GM19455 (cell line): ENCODE measurements around the gene POLR1D.

ENCODE experiments used
- ATAC-seq: cut with Tn5 transposase; IDR thresholded peaks from one replicate; pipeline ENCODE4 v1.9.1; 2021; ENCODE audit not compliant: unreplicated experiment

The POLR1D gene

GRCh38 chr13:27637289-27637626 is 15.6 kb downstream of the POLR1D start:
- ATAC-seq, result no peak

DNA sequence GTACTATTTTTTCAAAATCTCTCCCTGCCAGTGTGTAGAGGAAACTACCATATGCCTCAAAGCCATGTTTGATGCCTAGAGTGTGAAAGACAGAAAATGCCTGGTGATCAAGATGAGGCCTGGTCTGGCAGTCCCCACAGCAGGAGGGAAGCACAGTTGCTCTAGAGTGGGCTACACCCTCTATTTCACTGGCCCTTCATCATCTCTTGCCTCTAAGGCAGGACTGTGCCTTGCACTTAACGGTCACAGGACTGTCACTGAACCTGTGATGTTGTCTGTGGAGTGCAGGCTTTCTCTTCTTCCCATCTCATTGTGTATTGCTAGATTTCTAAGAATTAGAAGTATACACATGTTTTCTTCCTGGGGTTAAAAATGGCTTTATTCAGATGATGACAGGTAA is 16.3 kb downstream of the POLR1D start:
- no peak for ATAC-seq

- ATAC-seq, result no peak
Measured at GRCh38 chr13:27638521-27638920, 16.8 kb downstream of the POLR1D start.

- ATAC-seq, result no peak
Measured at GRCh38 chr13:27639186-27639585, 17.5 kb downstream of the POLR1D start.

DNA sequence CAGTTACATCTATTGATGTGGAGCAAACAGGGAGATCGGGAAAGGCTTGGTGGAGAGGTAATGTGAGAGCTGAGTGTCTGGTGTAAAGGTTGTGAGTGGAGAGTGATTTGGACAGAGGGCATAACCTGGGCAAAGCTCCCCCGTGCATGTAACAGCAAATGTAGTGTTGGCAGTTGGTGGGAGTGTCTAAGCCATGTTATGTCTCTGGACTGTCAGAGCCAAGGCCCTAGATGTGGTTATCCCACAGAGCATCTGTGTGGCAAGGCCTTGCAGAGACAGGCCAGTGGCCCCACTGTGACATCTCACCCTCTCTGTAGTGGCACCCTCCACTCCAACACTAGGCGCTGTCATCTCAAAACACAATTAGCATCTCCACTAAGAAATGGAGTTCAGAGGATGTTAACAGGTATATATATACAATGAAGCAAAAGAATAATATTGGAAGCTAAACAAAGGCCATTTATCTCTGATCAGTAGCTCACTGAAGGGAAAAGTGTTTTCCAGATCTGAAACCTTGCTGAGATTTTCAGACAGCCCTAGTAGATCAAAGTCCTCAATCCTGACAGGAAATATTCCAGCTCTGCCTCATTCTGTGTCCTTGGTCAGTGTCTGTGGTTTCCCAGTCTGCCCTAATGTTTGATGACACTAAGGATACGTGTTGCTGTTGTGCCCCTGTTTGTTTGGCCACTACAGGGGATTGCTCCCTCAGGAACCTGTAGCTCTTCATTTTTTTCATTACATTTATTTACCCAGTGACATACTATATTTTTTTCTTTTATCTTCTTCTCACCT is 20.2 kb downstream of the POLR1D start:
- no peak for ATAC-seq

GRCh38 chr13:27643334-27644132 is 21.8 kb downstream of the POLR1D start:
- ATAC-seq, result no peak

- no peak for ATAC-seq
Measured at GRCh38 chr13:27644302-27644701, 22.6 kb downstream of the POLR1D start.

DNA sequence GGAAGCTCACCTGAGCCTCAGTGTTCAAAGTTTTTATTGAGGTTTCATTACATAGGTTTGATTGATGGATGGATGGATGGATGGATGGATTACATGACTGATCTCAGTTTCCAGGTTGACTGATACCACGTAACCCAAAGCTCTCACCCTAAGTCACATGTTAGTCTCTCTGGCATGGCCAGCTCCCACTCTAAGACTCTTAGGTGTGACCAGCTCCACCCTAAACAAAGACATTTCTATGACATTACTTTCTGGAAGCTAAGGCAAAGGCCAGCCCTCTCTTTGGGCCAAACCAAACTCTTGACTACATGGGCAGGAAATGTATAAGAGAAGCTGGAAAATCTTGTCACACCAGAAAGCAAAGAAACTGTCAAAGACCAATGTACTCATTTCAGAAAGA is 28.6 kb downstream of the POLR1D start:
- no peak for ATAC-seq

GRCh38 chr13:27654059-27654458 is 32.4 kb downstream of the POLR1D start:
- ATAC-seq, result no peak

DNA sequence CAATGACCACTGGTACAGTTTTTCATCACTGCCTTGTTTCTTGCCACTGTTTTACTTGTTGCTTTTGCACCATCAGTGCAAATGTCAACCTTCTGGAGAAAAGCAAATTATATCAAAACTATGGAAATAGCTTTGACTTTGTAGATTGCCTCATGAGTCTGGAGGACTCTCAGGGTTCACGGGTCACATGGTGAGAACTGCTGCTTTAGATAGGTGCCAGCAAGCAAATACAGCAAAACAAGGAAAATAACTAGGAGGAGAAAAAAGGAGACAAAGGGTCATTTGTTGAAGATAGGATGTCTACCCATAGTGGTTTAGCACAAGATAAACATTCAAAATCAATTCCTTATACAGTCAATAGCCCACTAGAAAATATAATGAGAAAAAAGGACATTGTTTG is 33.1 kb downstream of the POLR1D start:
- ATAC-seq, result no peak

- ATAC-seq, result no peak
Measured at GRCh38 chr13:27657724-27658123, 36.0 kb downstream of the POLR1D start.

DNA sequence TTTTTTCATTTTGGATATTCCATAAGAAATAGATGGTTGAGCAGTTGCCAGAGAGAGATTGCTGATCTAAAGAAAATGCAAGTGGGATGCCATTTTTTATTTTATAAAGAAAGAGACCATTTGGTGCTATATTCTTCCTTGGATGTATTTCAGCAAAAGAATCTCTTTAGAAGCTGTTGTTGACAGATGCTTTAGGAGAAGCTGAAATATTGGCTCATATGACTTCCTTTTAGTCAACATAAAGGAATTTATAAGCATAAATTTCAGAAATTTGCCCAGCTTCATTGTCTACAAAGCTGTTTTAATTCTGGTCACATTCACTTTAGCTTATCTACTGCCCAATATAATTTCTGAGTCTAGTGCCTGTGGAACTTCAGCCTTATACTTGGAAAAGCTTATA is 36.9 kb downstream of the POLR1D start:
- ATAC-seq, result no peak

- ATAC-seq, result no peak
Measured at GRCh38 chr13:27659145-27659865, 37.6 kb downstream of the POLR1D start.

DNA sequence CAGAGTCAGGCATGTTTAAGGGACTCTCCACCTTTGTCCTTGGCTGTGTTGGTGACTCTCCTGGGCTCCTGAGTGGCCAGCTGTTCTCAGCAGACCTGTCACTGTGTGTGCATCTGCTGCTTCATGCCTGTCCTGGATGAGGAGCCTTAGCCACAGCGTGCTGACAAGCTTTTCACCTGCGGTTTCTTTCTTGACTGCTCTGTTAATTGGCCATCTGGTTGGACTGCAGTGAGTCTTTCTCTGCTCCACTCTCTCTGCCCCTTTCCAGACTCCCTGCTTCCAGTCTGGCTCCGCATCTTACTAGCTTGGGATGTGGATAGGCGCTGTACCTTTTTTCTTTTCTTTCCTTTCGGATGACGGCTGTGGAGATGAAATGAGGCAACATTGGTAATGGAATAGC is 38.8 kb downstream of the POLR1D start:
- no peak for ATAC-seq

- no peak for ATAC-seq
Measured at GRCh38 chr13:27661017-27661416, 39.3 kb downstream of the POLR1D start.

DNA sequence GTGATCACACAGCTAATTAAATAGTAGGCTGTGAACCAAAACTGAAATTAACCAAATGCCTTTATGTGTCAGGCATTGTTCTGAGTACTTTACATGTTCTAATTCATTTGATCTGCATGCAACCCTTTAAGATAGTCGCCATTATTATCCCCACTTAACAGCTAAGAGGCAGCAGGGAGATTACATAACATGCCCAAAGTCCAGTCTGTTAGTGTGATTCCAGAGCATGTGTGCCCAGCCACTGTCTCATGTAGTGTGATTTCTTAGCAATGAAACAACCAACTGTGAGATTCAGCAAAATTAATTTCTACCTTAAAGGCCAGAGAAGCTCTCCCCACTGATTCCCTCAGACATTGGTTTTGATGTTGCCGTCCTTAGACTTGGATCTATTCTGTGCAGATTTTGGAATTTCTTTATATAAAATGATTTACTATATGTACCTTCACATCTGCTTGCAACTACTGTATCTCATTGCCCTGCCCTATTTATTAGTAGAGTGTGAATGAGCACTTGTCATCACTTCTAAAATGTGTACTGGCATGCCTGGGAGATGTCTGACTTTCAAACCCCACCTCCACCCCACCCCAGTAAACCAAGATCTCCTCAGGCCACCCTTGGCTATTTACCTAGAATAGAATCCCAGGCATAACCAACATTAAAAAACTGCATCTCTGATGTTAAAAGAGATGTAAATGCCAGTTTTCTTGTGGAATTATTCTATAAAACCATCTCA is 41.2 kb downstream of the POLR1D start:
- ATAC-seq, result no peak

DNA sequence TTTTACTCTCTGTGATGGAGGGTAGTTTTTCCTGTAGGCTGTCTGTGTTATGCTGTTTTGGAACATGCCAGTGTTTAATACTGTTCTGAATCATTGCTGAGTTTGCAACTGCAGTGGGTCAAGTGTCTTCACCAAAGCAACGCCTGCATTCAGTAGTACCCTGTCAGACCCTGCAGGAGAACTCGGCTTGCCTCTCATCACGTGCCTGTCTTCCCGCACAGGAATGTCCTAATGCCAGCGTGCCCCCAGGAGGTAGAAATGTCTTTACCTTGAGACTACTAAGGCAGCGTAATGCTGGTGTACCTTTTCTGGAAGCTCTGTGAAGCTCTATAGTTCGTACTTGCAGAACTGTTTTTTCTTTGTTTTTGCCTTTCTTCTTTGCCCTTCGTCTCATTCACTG is 42.3 kb downstream of the POLR1D start:
- ATAC-seq, result no peak

- ATAC-seq, result no peak
Measured at GRCh38 chr13:27665333-27665732, 43.6 kb downstream of the POLR1D start.

- ATAC-seq, result no peak
Measured at GRCh38 chr13:27665761-27666160, 44.1 kb downstream of the POLR1D start.

GRCh38 chr13:27666951-27667350 is 45.3 kb downstream of the POLR1D start:
- no peak for ATAC-seq

DNA sequence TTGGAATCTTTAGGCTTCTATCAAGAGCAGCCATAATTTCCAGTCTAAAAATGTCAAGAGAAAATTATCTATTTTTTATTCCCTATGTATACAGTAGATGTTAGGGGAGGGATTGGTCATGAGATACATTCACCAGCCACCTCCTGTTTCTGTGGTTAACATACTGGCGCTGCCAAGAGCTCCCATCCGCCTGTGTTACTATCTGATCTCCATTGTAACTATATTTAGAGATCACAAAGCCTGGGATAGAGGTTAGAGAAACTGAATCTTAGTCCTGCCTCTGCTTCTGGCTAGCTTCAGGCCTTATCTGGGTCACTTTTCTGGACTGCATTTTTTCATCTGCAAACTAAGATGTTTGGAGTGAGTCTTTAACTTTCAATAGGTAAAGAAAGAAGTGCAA is 46.3 kb downstream of the POLR1D start:
- ATAC-seq, result no peak
